ENCODE results near the gene BTNL8.

BTNL8 gene

DNA sequence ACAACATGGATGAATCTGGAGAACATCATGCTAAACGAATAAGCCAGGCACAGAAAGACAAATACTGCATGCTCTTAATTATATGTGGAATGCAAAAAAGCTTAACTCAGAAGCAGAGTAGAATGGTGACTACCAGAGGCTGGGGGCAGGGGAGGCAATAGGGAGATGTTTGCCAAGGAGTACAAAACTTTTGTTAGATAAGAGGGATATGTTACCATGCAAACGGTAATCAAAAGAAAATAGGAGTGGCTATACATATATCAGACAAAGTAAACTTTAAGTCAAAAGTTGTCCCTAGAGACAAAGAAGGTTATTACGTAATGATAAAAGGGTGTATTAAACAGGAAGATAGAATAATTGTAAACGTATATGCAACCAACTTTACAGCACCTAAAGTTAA is 71.9 kb downstream of the BTNL8 start:
- FAIRE-seq, result no peak

DNA sequence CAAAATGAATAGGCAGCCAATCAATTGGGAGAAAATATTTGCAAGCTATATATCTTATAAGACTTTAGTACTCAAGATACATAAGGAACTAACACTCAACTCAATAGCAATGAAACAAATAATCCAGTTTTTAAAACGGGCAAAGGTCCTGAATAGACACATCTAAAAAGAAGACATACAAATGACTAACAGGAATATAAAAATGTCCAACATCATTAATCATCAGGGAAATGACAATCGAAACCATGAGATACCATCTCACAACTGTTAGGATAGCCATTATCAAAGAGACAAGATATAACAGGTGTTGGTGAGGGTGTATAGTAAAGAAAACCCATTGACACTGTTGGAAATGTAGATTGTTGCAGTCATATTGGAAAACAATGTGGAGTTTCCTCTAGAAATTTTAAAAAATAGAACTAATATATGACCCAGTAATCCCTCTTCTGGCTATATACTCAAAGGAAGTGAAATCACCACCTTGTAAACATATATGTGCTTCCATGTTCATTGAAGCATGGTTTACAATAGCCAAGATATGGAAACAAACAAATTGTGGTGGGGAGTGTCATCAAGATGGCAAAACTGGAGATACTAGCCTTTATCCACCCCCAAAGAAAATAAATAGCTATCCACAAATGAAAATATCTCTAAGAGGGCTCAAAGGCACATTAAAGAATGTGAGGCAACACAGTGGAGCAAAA is 75.8 kb downstream of the BTNL8 start:
- no peak for FAIRE-seq

DNA sequence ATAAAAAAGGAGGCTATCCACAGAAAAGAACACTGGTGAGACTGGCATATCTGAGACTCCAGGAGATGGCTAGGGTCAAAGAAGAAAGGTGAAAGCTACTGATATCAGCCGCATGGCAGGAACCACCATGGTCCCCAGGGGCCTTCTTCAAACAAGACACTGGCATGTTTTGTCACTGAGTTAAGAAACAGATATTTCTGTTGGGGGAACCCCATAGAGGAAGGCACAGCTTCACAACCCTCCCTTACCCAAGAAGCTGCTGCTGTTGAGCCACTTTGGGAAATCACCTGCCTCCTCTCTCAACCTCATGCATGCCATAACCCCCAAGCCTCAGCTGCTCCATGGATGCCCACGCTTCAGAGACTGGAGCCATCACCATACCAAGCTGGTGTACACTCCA is 76.4 kb downstream of the BTNL8 start:
- FAIRE-seq, result no peak

DNA sequence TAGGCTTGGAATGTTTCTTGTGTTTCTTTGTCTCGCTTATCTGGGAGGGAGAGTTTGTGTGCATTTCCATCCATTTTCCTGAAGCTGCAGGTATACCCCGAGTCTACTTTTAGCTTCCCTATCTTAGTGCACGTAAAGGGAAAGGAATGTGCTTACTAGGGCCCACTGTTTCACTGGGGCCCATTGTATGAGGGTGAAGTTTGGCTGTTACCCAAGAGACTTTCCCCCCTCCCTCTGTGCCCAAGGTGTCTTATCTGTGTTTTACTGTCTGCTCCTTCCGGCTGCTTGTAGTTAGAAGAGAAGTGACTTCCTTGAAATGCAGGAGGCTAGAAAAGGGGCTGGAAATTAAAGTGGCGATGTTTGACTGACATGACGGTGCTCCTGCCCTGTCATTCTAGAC is 77.6 kb downstream of the BTNL8 start:
- no peak for FAIRE-seq

DNA sequence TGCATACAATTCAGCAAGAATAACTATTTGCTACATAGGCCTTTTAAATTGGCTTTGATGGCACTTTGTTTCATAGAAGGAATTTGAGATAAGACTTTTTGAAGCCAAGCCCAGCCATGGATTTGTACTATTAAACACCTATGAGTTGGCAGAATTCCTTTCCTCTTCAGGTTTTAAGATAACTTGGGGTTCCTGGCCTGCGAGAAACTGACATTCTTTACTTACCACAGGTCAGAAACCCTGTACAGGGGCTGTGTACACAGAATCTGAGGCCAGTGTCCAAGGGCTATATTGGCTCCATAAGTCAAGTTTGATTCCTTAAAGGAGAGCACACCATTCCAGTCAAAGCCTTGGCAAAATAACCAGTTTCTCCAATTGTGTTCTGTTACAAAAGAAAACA is 78.9 kb downstream of the BTNL8 start:
- FAIRE-seq, result no peak

DNA sequence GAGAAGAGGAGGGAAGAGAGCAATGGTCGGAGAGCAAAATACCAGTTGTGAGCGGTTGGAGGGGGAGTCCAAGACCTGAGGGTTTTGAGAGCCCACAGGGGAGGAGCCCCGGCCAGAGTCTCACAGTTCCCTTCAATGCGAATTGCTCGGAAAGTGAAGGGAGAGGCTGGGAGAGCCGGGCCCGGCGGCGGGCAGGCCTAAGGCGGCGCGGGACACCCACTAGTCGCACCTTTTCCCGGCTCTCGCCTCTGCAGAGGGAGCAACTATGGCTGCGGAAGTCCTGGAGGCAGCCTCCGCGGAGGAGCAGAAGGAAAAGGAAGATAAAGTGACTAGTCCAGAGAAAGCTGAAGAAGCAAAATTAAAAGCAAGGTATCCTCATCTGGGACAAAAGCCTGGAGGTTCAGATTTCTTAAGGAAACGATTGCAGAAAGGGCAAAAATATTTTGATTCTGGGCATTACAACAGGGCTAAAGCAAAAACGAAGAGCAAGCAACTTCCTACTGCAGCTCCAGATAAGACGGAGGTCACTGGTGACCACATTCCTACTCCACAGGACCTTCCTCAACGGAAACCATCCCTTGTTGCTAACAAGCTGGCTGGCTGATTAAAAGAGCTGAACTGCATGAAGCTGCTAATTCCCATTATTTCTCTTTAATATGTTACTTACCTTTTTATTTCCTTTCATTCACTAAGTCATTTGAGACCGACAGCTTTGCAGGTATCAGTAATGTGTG is 83.2 kb downstream of the BTNL8 start:
- FAIRE-seq, result no peak

DNA sequence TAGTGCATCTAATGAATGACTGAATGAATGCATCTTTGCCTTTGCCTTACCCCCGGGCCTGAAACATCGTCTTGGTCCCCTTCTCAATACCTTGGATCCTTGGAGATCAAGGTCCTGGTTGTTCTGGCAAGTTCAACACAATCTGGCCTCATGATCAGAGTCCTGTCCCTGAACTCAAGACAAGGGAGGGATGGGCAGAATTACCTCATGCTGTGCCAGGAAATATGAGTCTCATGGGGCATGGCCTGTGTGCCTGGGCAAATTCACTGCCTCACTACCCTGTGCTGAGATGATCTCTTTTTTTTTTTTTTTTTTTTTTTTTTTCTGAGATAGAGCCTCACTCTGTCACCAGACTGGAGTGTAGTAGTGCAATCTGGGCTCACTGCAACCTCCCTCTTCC is 89.1 kb downstream of the BTNL8 start:
- no peak for FAIRE-seq

DNA sequence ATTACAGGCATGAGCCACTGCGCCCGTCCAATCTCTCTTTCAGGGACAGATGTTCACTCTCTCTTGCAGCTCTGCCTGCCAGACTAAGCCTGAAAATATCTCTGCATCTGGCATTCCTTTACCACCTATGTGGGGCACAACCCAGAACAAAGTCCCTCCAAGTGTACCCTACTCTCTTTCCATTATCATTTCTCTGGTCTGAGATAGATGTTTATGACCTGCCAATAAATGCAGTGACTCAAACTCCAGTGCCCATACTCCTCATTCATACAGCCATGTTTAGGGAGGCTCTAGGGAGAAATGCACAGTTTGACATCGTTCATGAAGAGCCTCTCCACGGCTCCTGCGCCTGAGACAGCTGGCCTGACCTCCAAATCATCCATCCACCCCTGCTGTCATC is 89.6 kb downstream of the BTNL8 start, which contains the start of gene BTNL3:
Gene BTNL3, plus strand, starts transcription at position 255 of the 400 bp plus-strand sequence. CDS start 183 bp downstream, outside the sequence.
- no peak for FAIRE-seq

DNA sequence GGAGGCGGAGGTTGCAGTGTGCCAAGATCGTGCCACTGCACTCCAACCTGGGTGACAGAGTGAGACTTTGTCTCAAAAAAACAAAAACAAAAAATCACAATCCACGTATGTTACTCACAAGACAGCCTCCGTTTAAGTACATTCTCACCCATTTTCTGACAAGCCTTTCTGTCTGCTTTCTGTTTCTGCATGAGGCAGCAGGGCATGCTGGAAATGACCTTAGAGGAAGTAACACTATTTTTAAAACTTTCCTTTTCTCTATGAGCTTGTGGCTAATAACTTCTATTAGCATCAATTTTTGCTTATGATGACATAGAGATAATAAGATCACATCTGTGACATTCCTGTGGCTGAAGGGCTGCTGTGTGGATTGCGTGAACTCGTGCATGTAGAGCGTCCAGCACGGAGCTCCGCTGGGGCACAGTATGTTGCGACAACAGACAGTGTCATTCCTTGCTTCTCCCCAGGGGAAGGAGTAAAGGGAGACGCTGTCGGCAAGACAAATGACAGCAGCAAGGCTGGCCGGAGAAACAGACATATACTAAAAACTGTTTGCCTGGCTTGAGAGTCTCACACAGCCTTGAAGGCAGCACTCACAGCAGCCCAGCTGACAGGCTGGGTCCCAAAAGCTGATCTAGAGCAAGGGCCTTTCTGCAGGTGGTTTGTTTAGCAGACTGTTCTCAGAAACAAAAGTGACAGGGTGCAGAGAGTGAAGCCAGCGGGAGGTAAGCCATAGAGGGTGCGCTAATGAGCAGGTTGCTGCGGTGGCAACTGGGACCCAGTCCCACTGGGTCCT is 91.3 kb downstream of the BTNL8 start:
- FAIRE-seq, result no peak

DNA sequence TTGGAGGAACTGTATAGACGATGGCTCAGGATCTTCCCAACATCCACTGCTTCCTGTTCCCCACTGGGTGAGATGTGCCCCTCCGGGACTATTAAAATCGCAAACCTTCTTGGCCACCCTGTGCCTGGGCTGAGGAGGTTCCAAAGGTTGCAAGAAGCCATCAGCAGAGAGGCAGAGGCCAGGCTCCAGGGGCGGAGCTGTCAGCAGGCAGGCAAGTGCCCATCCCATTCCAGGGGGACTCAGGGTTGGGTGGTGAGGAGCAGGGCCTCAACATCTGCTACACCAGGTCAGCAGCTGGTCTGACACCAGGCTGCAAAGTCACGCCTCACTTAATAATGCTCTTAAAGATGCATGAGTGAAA is 91.9 kb downstream of the BTNL8 start:
- FAIRE-seq, result no peak

All from endometrium (tissue), 2 donors.